HepG2 (cell line): ENCODE data around the gene SERPIND1. TPM values are rescaled to one million over a fixed set of nuclear protein-coding genes. Genes with fewer than 3 reads are reported as not detected.
A peak's percentile ranks its signal among the peaks of the same experiment; 100 is the strongest.

Experiments used
- ATF3 ChIP-seq: sonication (generic); formaldehyde crosslinking; IDR thresholded peaks from 2 replicates; pipeline ENCODE4 v1.4.0; 2020; ENCODE audit warnings: missing genetic modification reagents
- BRCA1 ChIP-seq: sonication (generic); formaldehyde crosslinking; IDR thresholded peaks from 2 replicates; pipeline ENCODE4 v1.4.0; 2020; ENCODE audit warnings: missing genetic modification reagents
- CHD2 ChIP-seq: IDR thresholded peaks from 2 replicates; pipeline ENCODE4 v1.6.1; 2011; ENCODE audit warnings: low read depth, low read length, improper control_type of control experiment
- CREBL2 ChIP-seq: sonication (generic); formaldehyde crosslinking; IDR thresholded peaks from 2 replicates; pipeline ENCODE4 v1.8.1; 2023; ENCODE audit warnings: missing genetic modification reagents, mild to moderate bottlenecking, borderline replicate concordance
- FIP1L1 ChIP-seq: fragments of 200-400 bp; formaldehyde crosslinking; IDR thresholded peaks from 2 replicates; pipeline ENCODE4 v1.6.1; 2018; ENCODE audit warnings: low read depth, mild to moderate bottlenecking, low read length, moderate library complexity, borderline replicate concordance; ENCODE audit not compliant: insufficient read depth
- FOXP4 ChIP-seq: sonication (generic); formaldehyde crosslinking; IDR thresholded peaks from 2 replicates; pipeline ENCODE4 v1.4.0; 2020; ENCODE audit warnings: missing genetic modification reagents
- JUNB ChIP-seq: sonication (generic); formaldehyde crosslinking; IDR thresholded peaks from 2 replicates; pipeline ENCODE4 v1.8.0; 2022; ENCODE audit warnings: missing genetic modification reagents, mild to moderate bottlenecking, borderline replicate concordance
- KDM5B ChIP-seq: sonication (generic); formaldehyde crosslinking; IDR thresholded peaks from 2 replicates; pipeline ENCODE4 v1.4.0; 2020; ENCODE audit warnings: missing genetic modification reagents, mild to moderate bottlenecking, borderline replicate concordance
- MEIS1 ChIP-seq: sonication (generic); formaldehyde crosslinking; IDR thresholded peaks from 2 replicates; pipeline ENCODE4 v1.9.0; 2021; ENCODE audit warnings: mild to moderate bottlenecking, missing genetic modification reagents, moderate library complexity, borderline replicate concordance
- PHF20 ChIP-seq: sonication (generic); formaldehyde crosslinking; IDR thresholded peaks from 2 replicates; pipeline ENCODE4 v1.5.0; 2020; ENCODE audit warnings: mild to moderate bottlenecking, missing genetic modification reagents
- RBAK ChIP-seq: sonication (generic); formaldehyde crosslinking; IDR thresholded peaks from 2 replicates; pipeline ENCODE4 v1.5.1; 2020; ENCODE audit warnings: mild to moderate bottlenecking, missing genetic modification reagents
- RERE ChIP-seq: IDR thresholded peaks from 2 replicates; pipeline ENCODE4 v1.6.1; 2016; ENCODE audit warnings: low read depth, missing genetic modification reagents, missing compliant biosample characterization
- SALL1 ChIP-seq: sonication (generic); formaldehyde crosslinking; IDR thresholded peaks from 2 replicates; pipeline ENCODE4 v1.8.0; 2022; ENCODE audit warnings: mild to moderate bottlenecking, missing genetic modification reagents
- SP140L ChIP-seq: sonication (generic); formaldehyde crosslinking; IDR thresholded peaks from 2 replicates; pipeline ENCODE4 v1.4.0; 2020; ENCODE audit warnings: missing genetic modification reagents, borderline replicate concordance
- ZFP37 ChIP-seq: sonication (generic); formaldehyde crosslinking; IDR thresholded peaks from 2 replicates; pipeline ENCODE4 v1.4.0; 2020; ENCODE audit warnings: missing genetic modification reagents, borderline replicate concordance
- ZFX ChIP-seq: sonication (generic); formaldehyde crosslinking; IDR thresholded peaks from 2 replicates; pipeline ENCODE4 v1.4.0; 2020; ENCODE audit warnings: mild to moderate bottlenecking, low read depth, missing genetic modification reagents, moderate library complexity
- ZNF354B ChIP-seq: sonication (generic); formaldehyde crosslinking; IDR thresholded peaks from 2 replicates; pipeline ENCODE4 v1.8.0; 2022; ENCODE audit warnings: mild to moderate bottlenecking, missing genetic modification reagents
- ZNF501 ChIP-seq: sonication (generic); formaldehyde crosslinking; IDR thresholded peaks from 2 replicates; pipeline ENCODE4 v1.5.1; 2020; ENCODE audit warnings: mild to moderate bottlenecking, moderate library complexity, missing genetic modification reagents
- ZNF530 ChIP-seq: sonication (generic); formaldehyde crosslinking; IDR thresholded peaks from 2 replicates; pipeline ENCODE4 v1.5.0; 2020; ENCODE audit warnings: low read depth, mild to moderate bottlenecking, missing genetic modification reagents
- ZNF629 ChIP-seq: sonication (generic); formaldehyde crosslinking; conservative IDR thresholded peaks from 2 replicates; pipeline ENCODE4 v1.5.0; 2020; ENCODE audit warnings: missing genetic modification reagents
- ZNF672 ChIP-seq: sonication (generic); formaldehyde crosslinking; IDR thresholded peaks from 2 replicates; pipeline ENCODE4 v1.8.1; 2022; ENCODE audit warnings: missing genetic modification reagents
- ZNF792 ChIP-seq: IDR thresholded peaks from 2 replicates; pipeline ENCODE4 v1.6.1; 2016
- ZNF841 ChIP-seq: sonication (generic); formaldehyde crosslinking; IDR thresholded peaks from 2 replicates; pipeline ENCODE4 v1.8.1; 2023; ENCODE audit warnings: missing genetic modification reagents, borderline replicate concordance
- polyA plus RNA-seq, 8 experiments: library from polyadenylated mRNA; depleted of rRNA in 3 of 8; stranded (reverse) in 7 of 8; unstranded in 1 of 8; fragments of >200 nt; fragmentation: Illumina TruSeq in 4 of 8; extraction: Trizol in 4 of 8; gene quantifications; 2 replicates each; pipeline versions ENCODE4 v1.2.1 to v1.2.3, GENCODE V29; 2011 to 2016; ENCODE audit warnings: low read depth in 4 of 8, missing spikeins in 1 of 8, mixed read lengths in 1 of 8; ENCODE audit not compliant: insufficient read depth in 1 of 8
- total RNA-seq, 5 experiments: library from RNA; depleted of rRNA; stranded (reverse); fragments of >200 nt; fragmentation: Illumina TruSeq; extraction: Trizol; gene quantifications; 2 replicates each; pipeline ENCODE4 v1.2.3, GENCODE V29; 2016; ENCODE audit warnings: low read depth in 1 of 5

The SERPIND1 gene
- total and polyA plus RNA-seq, 2 of the 13 experiments (the other 11 are each of a cell fraction or from before 2014, with no cell fraction given), result 111 to 350 TPM

- TF ChIP-seq ZNF841 (CRISPR knock-in tag), result no peak
- no peak for TF ChIP-seq CREBL2 (CRISPR knock-in tag)
- no peak for TF ChIP-seq ZNF672 (CRISPR knock-in tag)
- peak; percentile 97 for TF ChIP-seq FOXP4 (CRISPR knock-in tag)
- no peak for TF ChIP-seq ZNF530 (CRISPR knock-in tag)
- TF ChIP-seq RERE (CRISPR knock-in tag), result peak; percentile 83; the same call in 1 of the 2 replicates
- peak; percentile 96 for TF ChIP-seq SALL1
- no peak for TF ChIP-seq PHF20 (CRISPR knock-in tag)
- TF ChIP-seq ZNF501 (CRISPR knock-in tag), result no peak; the same call in 1 of the 2 replicates
- TF ChIP-seq ZNF792, result no peak; the same call in 1 of the 2 replicates
- TF ChIP-seq ZFX, result peak; percentile 45; the same call in 1 of the 2 replicates
- TF ChIP-seq BRCA1 (CRISPR knock-in tag), result no peak; the same call in 1 of the 2 replicates
- TF ChIP-seq SP140L, result no peak
- peak; percentile 41; the same call in 1 of the 2 replicates for TF ChIP-seq JUNB (CRISPR knock-in tag)
- no peak for TF ChIP-seq KDM5B
- TF ChIP-seq ZFP37 (CRISPR knock-in tag), result no peak; the same call in 1 of the 2 replicates
- peak; percentile 89; the same call in 1 of the 2 replicates for TF ChIP-seq MEIS1
- no peak for TF ChIP-seq FIP1L1
- TF ChIP-seq CHD2, result no peak
- TF ChIP-seq ZNF354B (CRISPR knock-in tag), result no peak
- TF ChIP-seq ZNF629 (CRISPR knock-in tag), result no peak; the same call in 1 of the 2 replicates
- TF ChIP-seq ATF3 (CRISPR knock-in tag), result peak; percentile 98
- no peak for TF ChIP-seq RBAK (CRISPR knock-in tag)
These were observed 3.7 kb downstream of the SERPIND1 start (continued) for GRCh38 chr22:20777420-20778177.
